ENCODE data around the gene NR4A1. TPM values are rescaled to one million over a fixed set of nuclear protein-coding genes. Genes with fewer than 3 reads are reported as not detected.

Gene NR4A1
- polyA plus RNA-seq, 1 donor, result 29.5 TPM

DNA sequence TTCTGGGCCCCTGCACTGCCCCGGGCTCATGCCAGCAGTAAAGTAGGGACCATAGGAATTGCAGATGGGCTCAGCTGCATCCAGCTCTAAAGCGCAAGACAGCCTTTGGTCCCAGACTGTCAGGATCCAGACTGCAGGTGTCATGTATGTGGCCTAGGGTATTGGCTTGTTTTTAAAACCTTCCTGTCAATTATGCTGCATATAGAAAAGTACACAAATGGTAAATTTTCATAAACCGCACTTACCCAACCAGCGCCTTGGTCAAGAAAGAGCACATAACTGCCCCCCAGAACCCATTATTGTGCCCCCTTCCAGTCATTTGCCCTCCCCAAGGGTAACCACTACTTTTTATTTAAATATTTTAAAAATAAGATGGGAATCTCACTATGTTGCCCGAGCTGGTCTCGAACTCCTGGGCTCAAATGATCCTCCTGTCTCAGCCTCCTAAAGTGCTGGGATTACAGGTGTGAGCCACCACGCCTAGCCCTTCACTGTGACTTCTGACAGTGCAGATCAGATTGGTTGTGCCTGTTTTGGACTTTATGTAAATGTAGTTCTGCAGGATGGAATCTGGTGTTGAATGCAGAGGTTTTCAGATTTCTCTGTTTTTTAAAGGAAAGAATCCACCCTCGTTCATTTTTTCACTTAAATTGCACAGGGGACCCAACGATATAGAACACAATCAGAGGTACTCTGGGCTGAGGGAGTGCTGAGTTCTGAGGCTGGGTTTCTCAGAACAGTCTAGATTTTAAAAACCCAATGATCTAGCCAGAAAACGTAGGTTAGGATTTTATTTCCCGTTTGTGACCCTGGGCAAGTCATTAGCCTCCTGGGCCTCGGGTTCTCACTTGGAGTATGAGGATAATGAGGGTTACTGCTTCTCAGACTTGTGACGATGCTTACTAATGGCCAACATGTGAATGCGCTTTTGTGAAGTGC is 6.7 kb downstream of the NR4A1 start:
- no peak for DNase-seq

DNA sequence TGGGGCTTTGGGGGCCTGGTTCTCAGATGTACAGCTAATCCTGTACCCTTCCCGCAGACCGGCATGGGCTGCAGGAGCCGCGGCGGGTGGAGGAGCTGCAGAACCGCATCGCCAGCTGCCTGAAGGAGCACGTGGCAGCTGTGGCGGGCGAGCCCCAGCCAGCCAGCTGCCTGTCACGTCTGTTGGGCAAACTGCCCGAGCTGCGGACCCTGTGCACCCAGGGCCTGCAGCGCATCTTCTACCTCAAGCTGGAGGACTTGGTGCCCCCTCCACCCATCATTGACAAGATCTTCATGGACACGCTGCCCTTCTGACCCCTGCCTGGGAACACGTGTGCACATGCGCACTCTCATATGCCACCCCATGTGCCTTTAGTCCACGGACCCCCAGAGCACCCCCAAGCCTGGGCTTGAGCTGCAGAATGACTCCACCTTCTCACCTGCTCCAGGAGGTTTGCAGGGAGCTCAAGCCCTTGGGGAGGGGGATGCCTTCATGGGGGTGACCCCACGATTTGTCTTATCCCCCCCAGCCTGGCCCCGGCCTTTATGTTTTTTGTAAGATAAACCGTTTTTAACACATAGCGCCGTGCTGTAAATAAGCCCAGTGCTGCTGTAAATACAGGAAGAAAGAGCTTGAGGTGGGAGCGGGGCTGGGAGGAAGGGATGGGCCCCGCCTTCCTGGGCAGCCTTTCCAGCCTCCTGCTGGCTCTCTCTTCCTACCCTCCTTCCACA is 7.6 kb downstream of the NR4A1 start:
- DNase-seq, result no peak

GRCh38 chr12:52059582-52060497 is 8.6 kb downstream of the NR4A1 start:
- no peak for DNase-seq

DNA sequence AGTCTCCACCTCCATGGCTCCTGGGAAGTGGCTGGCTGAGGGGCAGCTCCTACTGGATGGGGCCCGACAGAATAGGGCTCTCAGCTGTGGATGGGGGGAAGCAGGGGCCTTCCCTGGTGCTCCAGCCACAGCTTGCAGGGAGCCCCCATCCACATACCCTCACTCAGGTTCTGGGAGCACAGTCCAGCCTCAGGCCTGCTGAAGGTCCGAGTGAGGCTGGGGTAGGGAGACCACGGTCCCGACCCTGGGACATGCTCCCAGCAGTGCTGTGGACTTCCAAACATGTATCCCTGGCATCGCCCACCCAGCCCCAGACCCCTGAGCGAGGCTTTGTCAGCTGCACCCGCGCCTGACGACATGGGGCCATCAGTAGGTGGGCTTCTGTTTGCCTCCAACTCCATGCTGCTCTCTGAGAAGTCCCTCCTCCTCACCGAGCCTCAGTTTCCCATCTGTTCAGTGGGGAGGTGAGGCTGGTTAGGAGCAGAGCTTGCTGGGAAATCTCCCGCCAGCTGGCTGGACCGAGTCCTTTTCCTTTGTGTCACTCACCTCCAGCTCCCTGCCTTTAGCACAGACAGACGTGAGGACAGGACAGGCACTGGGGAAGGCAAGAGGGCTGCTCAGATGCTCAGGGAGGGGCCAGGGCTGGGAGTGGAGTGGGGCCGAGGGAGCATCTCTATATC is 9.4 kb downstream of the NR4A1 start:
- no peak for DNase-seq

DNA sequence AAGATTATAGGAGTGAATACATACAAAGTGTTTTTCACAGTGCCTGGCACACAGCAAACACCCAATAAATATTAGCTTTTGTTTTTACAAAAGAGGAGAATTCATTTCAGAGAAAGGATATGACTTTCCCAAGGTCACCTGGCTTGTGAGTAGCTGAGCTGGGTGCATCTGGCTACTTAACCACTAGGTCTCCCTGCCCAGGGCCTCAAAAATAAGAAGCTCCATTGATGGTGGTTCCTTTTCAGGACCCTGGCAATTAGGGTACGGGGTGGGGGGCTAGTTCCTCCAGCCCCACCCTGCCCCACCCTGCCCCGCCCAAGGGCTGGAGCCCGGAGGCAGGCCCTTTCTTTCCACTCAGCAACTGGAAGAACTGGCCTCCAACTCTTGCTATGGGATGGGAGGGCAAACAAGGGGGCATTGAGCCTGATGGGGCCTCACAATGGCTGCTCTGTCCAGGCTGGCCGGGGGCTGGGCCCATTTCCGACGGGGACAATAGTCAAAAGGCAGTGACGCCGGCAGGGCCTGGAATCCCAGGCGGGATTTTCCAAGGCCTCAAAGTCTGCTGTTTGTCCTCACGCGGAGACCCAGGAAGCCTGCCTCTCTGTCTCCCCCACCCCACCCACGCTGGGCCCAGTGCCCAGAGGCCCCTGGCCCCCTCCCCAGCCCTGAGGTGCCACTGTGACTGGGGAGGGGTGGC is 10.4 kb downstream of the NR4A1 start:
- DNase-seq, result no peak

DNA sequence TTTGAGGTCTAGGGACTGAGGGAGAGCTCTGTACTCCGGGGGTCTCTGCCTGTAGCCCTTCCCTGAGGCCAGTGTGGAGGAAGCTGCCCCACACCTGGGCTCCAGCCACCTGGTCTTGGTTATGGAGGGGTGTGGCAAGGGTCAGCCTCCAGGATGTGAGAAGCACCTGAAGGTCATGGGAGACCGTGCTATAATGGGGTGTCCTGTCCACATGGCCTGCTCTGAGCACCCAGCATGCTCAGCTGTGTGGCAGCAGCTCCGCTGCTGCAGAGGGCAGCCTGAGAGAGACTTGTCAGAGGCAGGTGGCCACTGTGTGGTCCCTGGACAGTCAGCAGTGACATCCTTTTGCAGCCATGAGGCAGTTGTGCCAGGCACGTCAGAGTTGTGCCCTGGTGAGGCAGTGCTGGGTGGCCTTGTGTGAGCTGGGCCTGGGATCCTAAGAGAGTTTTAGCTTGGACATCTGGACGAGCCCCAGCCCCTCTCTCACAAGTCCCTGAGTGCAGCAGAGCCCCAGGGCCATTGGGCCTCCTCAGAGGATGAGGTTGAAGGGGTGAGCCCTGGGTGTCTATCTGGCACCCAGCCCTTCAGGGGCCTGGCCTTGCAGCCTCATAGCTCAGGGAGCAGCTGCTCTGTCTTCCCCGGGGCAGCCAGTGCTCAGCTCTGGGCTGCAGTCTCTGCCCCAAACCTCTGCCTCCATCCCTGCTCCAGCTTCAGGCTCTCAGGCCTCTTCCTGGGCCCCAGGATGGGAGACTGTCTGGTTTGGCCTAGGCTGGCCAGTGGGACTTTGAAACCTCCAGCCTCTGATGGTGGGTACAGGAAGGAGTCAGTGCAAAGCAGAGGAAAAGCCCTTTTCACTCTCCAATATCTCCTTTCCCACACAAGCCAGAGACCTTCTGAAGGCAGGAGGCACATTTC is 11.2 kb downstream of the NR4A1 start:
- DNase-seq, result no peak

GRCh38 chr12:52063082-52063924 is 12.1 kb downstream of the NR4A1 start:
- no peak for DNase-seq

GRCh38 chr12:52063981-52064649 is 12.9 kb downstream of the NR4A1 start:
- no peak for DNase-seq

DNA sequence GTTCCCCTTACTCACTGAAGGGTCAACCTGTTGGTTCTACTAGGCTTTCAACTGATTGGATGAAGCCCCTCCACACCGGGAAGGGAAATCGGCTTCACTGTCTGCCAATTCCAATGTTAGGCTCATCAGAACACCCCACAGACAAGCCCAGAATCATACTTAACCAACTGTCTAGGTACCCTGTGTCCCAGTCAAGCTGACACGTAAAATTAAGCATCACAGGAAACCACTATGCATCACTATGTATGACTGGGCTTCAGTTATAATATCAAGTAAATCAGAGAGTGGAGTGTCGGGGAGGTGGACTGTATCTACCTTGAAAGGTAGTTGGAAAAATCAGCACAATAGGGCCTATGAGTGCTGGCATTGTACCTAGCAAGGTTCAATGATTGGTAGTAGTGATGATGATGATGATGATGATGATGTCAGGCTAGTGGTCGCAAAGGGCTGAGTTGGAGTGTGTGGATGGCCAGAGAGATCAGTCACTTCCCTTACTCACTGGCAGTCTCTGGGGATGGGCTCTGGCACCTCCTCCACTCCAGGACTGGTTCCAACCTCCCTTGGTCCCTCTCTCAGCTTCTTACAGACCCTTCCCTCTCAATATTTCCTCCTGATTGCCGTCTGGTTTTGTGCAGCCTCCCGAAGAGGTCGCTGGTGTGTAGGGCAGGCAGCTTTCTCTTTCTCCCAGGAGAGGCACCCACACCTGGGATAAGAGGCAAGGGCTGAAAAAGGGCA is 15.3 kb downstream of the NR4A1 start:
- DNase-seq, result no peak

GRCh38 chr12:52067081-52067374 is 15.8 kb downstream of the NR4A1 start:
- DNase-seq, result no peak

- DNase-seq, result peak; percentile 92
Measured at GRCh38 chr12:52069327-52070184, 18.3 kb downstream of the NR4A1 start, which contains the start of gene ATG101. ATG101 (plus strand) TSS chr12:52069978; CDS start chr12:52073651, 3,673 bp downstream.

- no peak for DNase-seq
Measured at GRCh38 chr12:52070185-52070925, 19.1 kb downstream of the NR4A1 start.

DNA sequence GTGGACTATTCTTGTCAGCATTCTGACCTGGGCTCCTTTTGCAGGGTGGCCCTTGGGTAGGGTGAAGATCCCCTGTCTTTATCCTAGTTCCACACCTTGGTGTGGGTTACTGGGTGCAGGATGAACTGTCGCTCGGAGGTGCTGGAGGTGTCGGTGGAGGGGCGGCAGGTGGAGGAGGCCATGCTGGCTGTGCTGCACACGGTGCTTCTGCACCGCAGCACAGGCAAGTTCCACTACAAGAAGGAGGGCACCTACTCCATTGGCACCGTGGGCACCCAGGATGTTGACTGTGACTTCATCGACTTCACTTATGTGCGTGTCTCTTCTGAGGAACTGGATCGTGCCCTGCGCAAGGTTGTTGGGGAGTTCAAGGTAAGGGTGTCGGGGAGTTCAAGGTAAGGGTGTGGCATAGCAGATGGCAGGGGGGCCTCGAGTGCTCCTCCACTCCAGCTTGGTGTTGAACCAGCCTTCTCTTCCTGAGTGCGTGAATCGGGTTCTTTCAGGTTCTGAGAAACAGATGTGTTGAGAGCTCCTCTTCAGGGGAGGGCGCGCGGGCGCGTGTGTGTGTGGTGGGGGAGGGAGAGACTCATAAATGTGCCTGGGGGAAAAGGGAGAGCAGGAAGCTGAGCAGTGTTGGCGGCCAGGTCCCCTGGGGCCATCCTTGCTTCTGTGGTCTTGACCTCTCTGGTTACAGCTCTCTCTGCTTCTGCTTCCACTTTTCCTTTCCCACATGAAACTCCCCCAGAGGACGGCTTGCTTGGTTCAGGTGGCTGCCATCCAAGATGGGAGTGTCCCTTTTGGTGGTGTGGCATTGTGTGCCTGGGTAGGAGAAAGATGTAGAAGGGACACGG is 22.5 kb downstream of the NR4A1 start:
- DNase-seq, result no peak

GRCh38 chr12:52074971-52075724 is 23.9 kb downstream of the NR4A1 start:
- no peak for DNase-seq

All from left kidney (tissue), 2 donors.